HEK293 (cell line): ENCODE data around the gene FLNA.

Source experiments
- CTCF ChIA-PET: fragments of 350-600 bp; formaldehyde crosslinking; extraction: SDS; loops from one replicate; lab custom pipeline; 2021; ENCODE audit warnings: antibody characterized with exemption; lab: Yijun Ruan, JAX
- POLR2A ChIA-PET: fragments of 300-600 bp; formaldehyde crosslinking; extraction: SDS; loops from one replicate; lab custom pipeline; 2020; ENCODE audit warnings: antibody characterized with exemption, inconsistent platforms; lab: Yijun Ruan, JAX
- H3K27ac ChIP-seq: fragments of 200-500 bp; sonication (Bioruptor generic); 2 replicates; pipeline ENCODE4 v1.5.1; 2014; ENCODE audit warnings: low read depth, low read length, control low read depth, inconsistent platforms; ENCODE audit errors: extremely low read depth
- H3K36me3 ChIP-seq, 2 experiments: fragments of 200-500 bp in 1 of 2; sonication (Bioruptor generic) in 1 of 2; 1 replicate in 1 of 2; 2 replicates in 1 of 2; pipeline ENCODE4 v1.5.1; 2014 to 2017; ENCODE audit warnings: inconsistent platforms in 2 of 2, low read length in 2 of 2; ENCODE audit not compliant: control insufficient read depth in 2 of 2, insufficient read depth in 1 of 2
- H3K4me1 ChIP-seq: fragments of 200-500 bp; sonication (Bioruptor generic); 2 replicates; pipeline ENCODE4 v1.5.1; 2014; ENCODE audit warnings: mild to moderate bottlenecking, low read length, inconsistent platforms; ENCODE audit not compliant: control insufficient read depth, insufficient read depth
- H3K4me3 ChIP-seq: 2 replicates; pipeline ENCODE4 v1.5.1; 2011; ENCODE audit warnings: low read depth, mild to moderate bottlenecking, control low read depth, low read length, moderate library complexity
- H3K9me3 ChIP-seq: fragments of 200-500 bp; sonication (Bioruptor generic); 2 replicates; pipeline ENCODE4 v1.5.1; 2014; ENCODE audit warnings: low read depth, low read length, inconsistent platforms; ENCODE audit not compliant: control insufficient read depth, insufficient read depth
- GLIS1 ChIP-seq: fragments of 450-650 bp; formaldehyde crosslinking; IDR thresholded peaks from 2 replicates; pipeline ENCODE4 v1.5.1; 2016; ENCODE audit warnings: missing biosample characterization, missing genetic modification characterization
- HOXC10 ChIP-seq: sonication (generic); formaldehyde crosslinking; IDR thresholded peaks from 2 replicates; pipeline ENCODE4 v1.8.1; 2023; ENCODE audit warnings: mild to moderate bottlenecking, missing genetic modification reagents
- KLF8 ChIP-seq: fragments of 450-650 bp; formaldehyde crosslinking; IDR thresholded peaks from 2 replicates; pipeline ENCODE4 v1.5.1; 2016; ENCODE audit warnings: missing biosample characterization, missing genetic modification characterization
- PRDM6 ChIP-seq: fragments of 450-650 bp; formaldehyde crosslinking; IDR thresholded peaks from 2 replicates; pipeline ENCODE4 v1.5.1; 2017; ENCODE audit warnings: missing biosample characterization, missing genetic modification characterization
- SCRT1 ChIP-seq: fragments of 450-650 bp; formaldehyde crosslinking; IDR thresholded peaks from 2 replicates; pipeline ENCODE4 v1.5.1; 2016; ENCODE audit warnings: missing biosample characterization, missing genetic modification characterization, borderline replicate concordance
- SCRT2 ChIP-seq: fragments of 450-650 bp; formaldehyde crosslinking; IDR thresholded peaks from 2 replicates; pipeline ENCODE4 v1.5.1; 2016; ENCODE audit warnings: missing biosample characterization, missing genetic modification characterization
- TCF7L2 ChIP-seq: IDR thresholded peaks from 2 replicates; pipeline ENCODE4 v1.6.1; 2011; ENCODE audit warnings: low read depth, mild to moderate bottlenecking, inconsistent platforms, low read length, moderate library complexity, borderline replicate concordance
- ZBTB49 ChIP-seq: fragments of 450-650 bp; formaldehyde crosslinking; IDR thresholded peaks from 2 replicates; pipeline ENCODE4 v1.5.1; 2016; ENCODE audit warnings: missing biosample characterization, missing genetic modification characterization, low read depth
- ZNF24 ChIP-seq: fragments of 450-650 bp; formaldehyde crosslinking; IDR thresholded peaks from 2 replicates; pipeline ENCODE4 v1.5.1; 2016; ENCODE audit warnings: missing biosample characterization, missing genetic modification characterization
- ZNF341 ChIP-seq: fragments of 450-650 bp; formaldehyde crosslinking; IDR thresholded peaks from 2 replicates; pipeline ENCODE4; 2016; ENCODE audit warnings: low read depth, missing biosample characterization, missing genetic modification characterization
- ZNF473 ChIP-seq: fragments of 450-650 bp; formaldehyde crosslinking; IDR thresholded peaks from 2 replicates; pipeline ENCODE4 v1.5.1; 2017; ENCODE audit warnings: missing biosample characterization, missing genetic modification characterization
- ZNF792 ChIP-seq: fragments of 450-650 bp; formaldehyde crosslinking; IDR thresholded peaks from 2 replicates; pipeline ENCODE4 v1.5.1; 2016; ENCODE audit warnings: missing biosample characterization, missing genetic modification characterization
- ZNF837 ChIP-seq: fragments of 450-650 bp; formaldehyde crosslinking; IDR thresholded peaks from 2 replicates; pipeline ENCODE4 v1.5.1; 2016; ENCODE audit warnings: missing biosample characterization, missing genetic modification characterization
- TF ChIP-seq, protein P1 (sequence below): fragments of 450-650 bp; formaldehyde crosslinking; IDR thresholded peaks from 2 replicates; pipeline ENCODE4 v1.5.1; 2016; ENCODE audit warnings: missing biosample characterization, missing genetic modification characterization
- TF ChIP-seq, protein P2 (sequence below): fragments of 450-650 bp; formaldehyde crosslinking; IDR thresholded peaks from 2 replicates; pipeline ENCODE4 v1.5.1; 2016; ENCODE audit warnings: missing biosample characterization, missing genetic modification characterization
- TF ChIP-seq, protein P3 (sequence below): fragments of 450-650 bp; formaldehyde crosslinking; IDR thresholded peaks from 2 replicates; pipeline ENCODE4 v1.5.1; 2016; ENCODE audit warnings: missing biosample characterization, missing genetic modification characterization
- TF ChIP-seq, protein P4 (sequence below): fragments of 450-650 bp; formaldehyde crosslinking; IDR thresholded peaks from 2 replicates; pipeline ENCODE4 v1.5.1; 2016; ENCODE audit warnings: missing biosample characterization, missing genetic modification characterization

Gene FLNA

GRCh38 chrX:154384284-154384892, 10.0 kb upstream of the FLNA start:
- Histone ChIP-seq H3K9me3 (no peaks in the 10 kb centered on the region), H3K4me1 (no peaks in the 10 kb centered on the region), H3K36me3 (peaks cover 0 to 22% of the 10 kb centered on the region in 2 experiments; a peak in 2 of 3 replicates), H3K27ac (no peak overlapping the region), H3K4me3 (no peak overlapping the region)
- POLR2A ChIA-PET = interaction anchor here (1.1 to 3.1 kb wide), 5 partner anchors 11 to 35 kb away, joined by 3 to 26 read pairs (median 5); partner anchors contain the start of genes DNASE1L1 and FLNA
- CTCF ChIA-PET = interaction anchor here (0.9 to 3.0 kb wide), 4 partner anchors 11 to 248 kb away, joined by 3 to 18 read pairs (median 6); partner anchors contain the start of gene FLNA
- peak; percentile 35; the same call in 1 of the 2 replicates for TF ChIP-seq SCRT2
- TF ChIP-seq ZNF792 = no peak
- TF ChIP-seq, protein P1, sequence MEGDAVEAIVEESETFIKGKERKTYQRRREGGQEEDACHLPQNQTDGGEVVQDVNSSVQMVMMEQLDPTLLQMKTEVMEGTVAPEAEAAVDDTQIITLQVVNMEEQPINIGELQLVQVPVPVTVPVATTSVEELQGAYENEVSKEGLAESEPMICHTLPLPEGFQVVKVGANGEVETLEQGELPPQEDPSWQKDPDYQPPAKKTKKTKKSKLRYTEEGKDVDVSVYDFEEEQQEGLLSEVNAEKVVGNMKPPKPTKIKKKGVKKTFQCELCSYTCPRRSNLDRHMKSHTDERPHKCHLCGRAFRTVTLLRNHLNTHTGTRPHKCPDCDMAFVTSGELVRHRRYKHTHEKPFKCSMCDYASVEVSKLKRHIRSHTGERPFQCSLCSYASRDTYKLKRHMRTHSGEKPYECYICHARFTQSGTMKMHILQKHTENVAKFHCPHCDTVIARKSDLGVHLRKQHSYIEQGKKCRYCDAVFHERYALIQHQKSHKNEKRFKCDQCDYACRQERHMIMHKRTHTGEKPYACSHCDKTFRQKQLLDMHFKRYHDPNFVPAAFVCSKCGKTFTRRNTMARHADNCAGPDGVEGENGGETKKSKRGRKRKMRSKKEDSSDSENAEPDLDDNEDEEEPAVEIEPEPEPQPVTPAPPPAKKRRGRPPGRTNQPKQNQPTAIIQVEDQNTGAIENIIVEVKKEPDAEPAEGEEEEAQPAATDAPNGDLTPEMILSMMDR = 0 out of 2 replicates have a peak, but pooled peaks have one; percentile 9
- TF ChIP-seq, protein P2, sequence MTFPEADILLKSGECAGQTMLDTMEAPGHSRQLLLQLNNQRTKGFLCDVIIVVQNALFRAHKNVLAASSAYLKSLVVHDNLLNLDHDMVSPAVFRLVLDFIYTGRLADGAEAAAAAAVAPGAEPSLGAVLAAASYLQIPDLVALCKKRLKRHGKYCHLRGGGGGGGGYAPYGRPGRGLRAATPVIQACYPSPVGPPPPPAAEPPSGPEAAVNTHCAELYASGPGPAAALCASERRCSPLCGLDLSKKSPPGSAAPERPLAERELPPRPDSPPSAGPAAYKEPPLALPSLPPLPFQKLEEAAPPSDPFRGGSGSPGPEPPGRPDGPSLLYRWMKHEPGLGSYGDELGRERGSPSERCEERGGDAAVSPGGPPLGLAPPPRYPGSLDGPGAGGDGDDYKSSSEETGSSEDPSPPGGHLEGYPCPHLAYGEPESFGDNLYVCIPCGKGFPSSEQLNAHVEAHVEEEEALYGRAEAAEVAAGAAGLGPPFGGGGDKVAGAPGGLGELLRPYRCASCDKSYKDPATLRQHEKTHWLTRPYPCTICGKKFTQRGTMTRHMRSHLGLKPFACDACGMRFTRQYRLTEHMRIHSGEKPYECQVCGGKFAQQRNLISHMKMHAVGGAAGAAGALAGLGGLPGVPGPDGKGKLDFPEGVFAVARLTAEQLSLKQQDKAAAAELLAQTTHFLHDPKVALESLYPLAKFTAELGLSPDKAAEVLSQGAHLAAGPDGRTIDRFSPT (tag by site-specific recombination) = 0 out of 2 replicates have a peak, but pooled peaks have one; percentile 23
- TF ChIP-seq ZNF837 (tag by site-specific recombination) = no peak
- peak; percentile 33; the same call in 1 of the 2 replicates for TF ChIP-seq SCRT1 (tag by site-specific recombination)

GRCh38 chrX:154383359-154384283, 9.2 kb upstream of the FLNA start:
- no peak overlapping the region for H3K27ac ChIP-seq
- no peaks in the 10 kb centered on the region for H3K4me1 ChIP-seq
- H3K36me3 ChIP-seq = peaks cover 0 to 22% of the 10 kb centered on the region in 2 experiments; a peak in 2 of 3 replicates
- ChIA-PET CTCF (interaction anchor here (0.9 to 3.0 kb wide), 5 partner anchors 10 to 248 kb away, joined by 3 to 18 read pairs (median 6); partner anchors contain the start of gene FLNA), POLR2A (interaction anchor here (1.1 to 3.1 kb wide), 7 partner anchors 10 to 98 kb away, joined by 3 to 26 read pairs (median 4); partner anchors contain the start of genes DNASE1L1 and FLNA)
- no peak overlapping the region for H3K4me3 ChIP-seq
- no peaks in the 10 kb centered on the region for H3K9me3 ChIP-seq
- TF ChIP-seq, protein P3, sequence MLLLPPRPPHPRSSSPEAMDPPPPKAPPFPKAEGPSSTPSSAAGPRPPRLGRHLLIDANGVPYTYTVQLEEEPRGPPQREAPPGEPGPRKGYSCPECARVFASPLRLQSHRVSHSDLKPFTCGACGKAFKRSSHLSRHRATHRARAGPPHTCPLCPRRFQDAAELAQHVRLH (tag by site-specific recombination) = no peak
- TF ChIP-seq, protein P2 (tag by site-specific recombination) = no peak
- no peak for TF ChIP-seq ZBTB49 (tag by site-specific recombination)
- no peak for TF ChIP-seq TCF7L2
- TF ChIP-seq GLIS1 = peak; percentile 72
- no peak for TF ChIP-seq PRDM6
- TF ChIP-seq HOXC10 = no peak
- TF ChIP-seq ZNF341 (tag by site-specific recombination) = peak; percentile 52
- no peak for TF ChIP-seq KLF8 (tag by site-specific recombination)
- no peak for TF ChIP-seq ZNF24
- TF ChIP-seq ZNF473 (tag by site-specific recombination) = no peak
- TF ChIP-seq, protein P4, sequence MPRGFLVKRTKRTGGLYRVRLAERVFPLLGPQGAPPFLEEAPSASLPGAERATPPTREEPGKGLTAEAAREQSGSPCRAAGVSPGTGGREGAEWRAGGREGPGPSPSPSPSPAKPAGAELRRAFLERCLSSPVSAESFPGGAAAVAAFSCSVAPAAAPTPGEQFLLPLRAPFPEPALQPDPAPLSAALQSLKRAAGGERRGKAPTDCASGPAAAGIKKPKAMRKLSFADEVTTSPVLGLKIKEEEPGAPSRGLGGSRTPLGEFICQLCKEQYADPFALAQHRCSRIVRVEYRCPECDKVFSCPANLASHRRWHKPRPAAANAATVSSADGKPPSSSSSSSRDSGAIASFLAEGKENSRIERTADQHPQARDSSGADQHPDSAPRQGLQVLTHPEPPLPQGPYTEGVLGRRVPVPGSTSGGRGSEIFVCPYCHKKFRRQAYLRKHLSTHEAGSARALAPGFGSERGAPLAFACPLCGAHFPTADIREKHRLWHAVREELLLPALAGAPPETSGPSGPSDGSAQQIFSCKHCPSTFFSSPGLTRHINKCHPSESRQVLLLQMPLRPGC (tag by site-specific recombination) = no peak
